H1 (cell line): ENCODE measurements around the gene DDX51. TPM values are rescaled to one million over a fixed set of nuclear protein-coding genes. Genes with fewer than 3 reads are reported as not detected.

Source experiments
- CTCF ChIA-PET: fragments of 300-600 bp; sonication (Branson Sonifier 250); formaldehyde crosslinking; loops from one replicate; lab custom pipeline; 2021; ENCODE audit not compliant: partially characterized antibody; lab: Charles Lee
- POLR2A ChIA-PET: fragments of 300-600 bp; sonication (Branson Sonifier 250); formaldehyde crosslinking; loops from one replicate; lab custom pipeline; 2021; ENCODE audit warnings: inconsistent platforms; ENCODE audit not compliant: partially characterized antibody; lab: Charles Lee
- DNase-seq, 2 experiments: peaks; one replicate each; pipeline versions ENCODE4 v3.0.0 to v3.0.0-alpha.2; 2010 to 2022; ENCODE audit warnings: low spot score in 2 of 2, low read depth in 1 of 2, mixed read lengths in 1 of 2
- FAIRE-seq: peaks from 2 replicates; lab custom pipeline; 2011; peaks lifted over from hg19 to GRCh38; lab: Jason Lieb, UNC
- H2AFZ ChIP-seq: 2 replicates; pipeline ENCODE4 v1.8.1; 2012; ENCODE audit warnings: low read length, inconsistent platforms
- H2AK5ac ChIP-seq: 2 replicates; pipeline ENCODE4 v1.6.1; 2013; ENCODE audit warnings: low read depth, low read length
- H2BK120ac ChIP-seq: replicated peaks from 2 replicates; pipeline ENCODE3; 2013; ENCODE audit warnings: low read depth, low read length, inconsistent platforms
- H2BK12ac ChIP-seq: 2 replicates; pipeline ENCODE4 v1.6.1; 2013; ENCODE audit warnings: low read depth, low read length
- H2BK15ac ChIP-seq: 2 replicates; pipeline ENCODE4 v1.6.1; 2013; ENCODE audit warnings: low read length
- H2BK20ac ChIP-seq: 2 replicates; pipeline ENCODE4 v1.6.1; 2013; ENCODE audit warnings: low read length
- H2BK5ac ChIP-seq: 2 replicates; pipeline ENCODE4 v1.6.1; 2013; ENCODE audit warnings: low read depth, low read length
- H3K14ac ChIP-seq: 2 replicates; pipeline ENCODE4 v1.6.1; 2013; ENCODE audit warnings: inconsistent platforms; ENCODE audit not compliant: insufficient read length
- H3K18ac ChIP-seq: 2 replicates; pipeline ENCODE4 v1.6.1; 2013; ENCODE audit warnings: low read length; ENCODE audit errors: extremely low read depth
- H3K23ac ChIP-seq: 2 replicates; pipeline ENCODE4 v1.6.1; 2013; ENCODE audit warnings: inconsistent platforms; ENCODE audit not compliant: insufficient read length
- H3K23me2 ChIP-seq: 2 replicates; pipeline ENCODE4 v1.6.1; 2013; ENCODE audit warnings: low read depth, low read length
- H3K27ac ChIP-seq: 2 replicates; pipeline ENCODE4 v1.6.1; 2011; ENCODE audit warnings: low read depth, low read length, inconsistent platforms
- H3K27me3 ChIP-seq, 4 experiments: replicated peaks in 1 of 4; 1 replicate in 1 of 4; 2 replicates in 3 of 4; pipeline versions ENCODE4 v1.6.1 to v1.8.1; 2011 to 2013; ENCODE audit warnings: low read length in 3 of 4, mild to moderate bottlenecking in 3 of 4, inconsistent platforms in 2 of 4, mixed read lengths in 2 of 4, moderate library complexity in 1 of 4; ENCODE audit not compliant: control insufficient read depth in 3 of 4, insufficient read depth in 3 of 4; ENCODE audit errors: extremely low read depth in 1 of 4
- H3K36me3 ChIP-seq, 4 experiments: 2 replicates each; pipeline versions ENCODE4 v1.6.1 to v1.8.1; 2011 to 2013; ENCODE audit warnings: mild to moderate bottlenecking in 4 of 4, low read length in 3 of 4, moderate library complexity in 2 of 4, control low read depth in 1 of 4, inconsistent platforms in 1 of 4; ENCODE audit not compliant: insufficient read depth in 4 of 4, control insufficient read depth in 2 of 4
- H3K4ac ChIP-seq: replicated peaks from 2 replicates; pipeline ENCODE3; 2013; ENCODE audit warnings: low read length, low read depth, mixed read lengths, inconsistent platforms; ENCODE audit not compliant: insufficient read length
- H3K4me1 ChIP-seq, 4 experiments: replicated peaks in 1 of 4; 1 replicate in 1 of 4; 2 replicates in 3 of 4; pipeline versions ENCODE4 v1.6.1 to v1.8.1; 2011 to 2013; ENCODE audit warnings: low read length in 3 of 4, inconsistent platforms in 2 of 4, mixed read lengths in 1 of 4; ENCODE audit not compliant: insufficient read depth in 4 of 4, control insufficient read depth in 3 of 4
- H3K4me2 ChIP-seq, 2 experiments: 2 replicates each; pipeline versions ENCODE4 v1.6.1 to v1.8.1; 2011 to 2013; ENCODE audit warnings: low read depth in 2 of 2, low read length in 2 of 2, control low read depth in 1 of 2, inconsistent platforms in 1 of 2, mild to moderate bottlenecking in 1 of 2; ENCODE audit not compliant: insufficient read depth in 1 of 2
- H3K4me3 ChIP-seq, 4 experiments: fragments of 200-600, 300-600 bp in 1 of 4; sonication (generic), shearing (Covaris generic), sonication (Bioruptor Twin) in 1 of 4; 2 replicates each; pipeline versions ENCODE4 v1.5.1 to v1.8.1; 2011 to 2016; ENCODE audit warnings: low read length in 4 of 4, low read depth in 3 of 4, control low read depth in 2 of 4, inconsistent platforms in 2 of 4, mild to moderate bottlenecking in 2 of 4, mixed read lengths in 1 of 4, moderate library complexity in 1 of 4; ENCODE audit not compliant: insufficient read depth in 2 of 4; ENCODE audit errors: extremely low read depth in 1 of 4
- H3K56ac ChIP-seq: replicated peaks from 2 replicates; pipeline ENCODE3; 2013; ENCODE audit warnings: low read depth, mild to moderate bottlenecking, mixed read lengths, low read length, inconsistent platforms; ENCODE audit not compliant: insufficient read length
- H3K79me1 ChIP-seq: 2 replicates; pipeline ENCODE4 v1.6.1; 2013; ENCODE audit warnings: low read depth, low read length, control low read depth
- H3K79me2 ChIP-seq, 2 experiments: 2 replicates each; pipeline versions ENCODE4 v1.6.1 to v1.8.1; 2012 to 2013; ENCODE audit warnings: low read length in 2 of 2, mild to moderate bottlenecking in 2 of 2, inconsistent platforms in 1 of 2; ENCODE audit not compliant: insufficient read depth in 2 of 2, control insufficient read depth in 1 of 2
- H3K9ac ChIP-seq, 4 experiments: replicated peaks in 1 of 4; 1 replicate in 1 of 4; 2 replicates in 3 of 4; pipeline versions ENCODE4 v1.6.1 to v1.8.1; 2011 to 2013; ENCODE audit warnings: low read depth in 3 of 4, low read length in 3 of 4, control low read depth in 2 of 4, mild to moderate bottlenecking in 2 of 4, moderate library complexity in 2 of 4, inconsistent platforms in 1 of 4; ENCODE audit errors: extremely low read depth in 1 of 4
- H3K9me3 ChIP-seq, 2 experiments: 2 replicates each; pipeline versions ENCODE4 v1.6.1 to v1.8.1; 2012 to 2013; ENCODE audit warnings: mild to moderate bottlenecking in 2 of 2, moderate library complexity in 2 of 2, control low read depth in 1 of 2, inconsistent platforms in 1 of 2, low read depth in 1 of 2, low read length in 1 of 2, mixed read lengths in 1 of 2; ENCODE audit not compliant: insufficient read depth in 2 of 2
- H4K20me1 ChIP-seq, 2 experiments: replicated peaks in 1 of 2; 2 replicates each; pipeline versions ENCODE3 to v1.8.1; 2011 to 2013; ENCODE audit warnings: inconsistent platforms in 2 of 2, low read length in 2 of 2, mild to moderate bottlenecking in 1 of 2; ENCODE audit not compliant: insufficient read depth in 2 of 2, control insufficient read depth in 1 of 2
- H4K5ac ChIP-seq: 2 replicates; pipeline ENCODE4 v1.6.1; 2013; ENCODE audit warnings: low read length, low read depth, mixed read lengths, inconsistent platforms; ENCODE audit not compliant: insufficient read length
- H4K8ac ChIP-seq: 2 replicates; pipeline ENCODE4 v1.8.0; 2013; ENCODE audit warnings: mild to moderate bottlenecking, moderate library complexity, low read length, inconsistent platforms; ENCODE audit not compliant: insufficient read depth; ENCODE audit errors: extremely low read depth
- H4K91ac ChIP-seq: replicated peaks from 2 replicates; pipeline ENCODE3; 2013; ENCODE audit warnings: low read length, mixed read lengths, inconsistent platforms; ENCODE audit not compliant: insufficient read length
- BACH1 ChIP-seq: IDR thresholded peaks from 2 replicates; pipeline ENCODE4 v1.6.1; 2012; ENCODE audit warnings: low read length, improper control_type of control experiment
- CBX5 ChIP-seq: fragments of 300-800, 300-1000 bp; sonication (generic); IDR thresholded peaks from 2 replicates; pipeline ENCODE4 v1.7.1; 2016; ENCODE audit warnings: antibody characterized with exemption, low read length, low read depth
- CTCF ChIP-seq, 3 experiments: IDR thresholded peaks; 1 replicate in 2 of 3; 2 replicates in 1 of 3; pipeline versions ENCODE4 v1.5.1 to v1.6.1; 2011; ENCODE audit warnings: low read length in 3 of 3, mild to moderate bottlenecking in 3 of 3, inconsistent platforms in 2 of 3, low read depth in 1 of 3, moderate library complexity in 1 of 3; ENCODE audit not compliant: insufficient read depth in 1 of 3; ENCODE audit errors: control extremely low read depth in 1 of 3
- EGR1 ChIP-seq: IDR thresholded peaks from 2 replicates; pipeline ENCODE4 v1.6.1; 2011; ENCODE audit warnings: low read depth, low read length, borderline replicate concordance
- GTF2F1 ChIP-seq: IDR thresholded peaks from 2 replicates; pipeline ENCODE4 v1.6.1; 2012; ENCODE audit warnings: low read depth, low read length, improper control_type of control experiment, borderline replicate concordance
- HDAC2 ChIP-seq, 2 experiments: fragments of 300-600 bp in 1 of 2; sonication (generic) in 1 of 2; IDR thresholded peaks; 2 replicates each; pipeline ENCODE4 v1.6.1; 2011 to 2012; ENCODE audit warnings: low read depth in 2 of 2, low read length in 2 of 2, mild to moderate bottlenecking in 2 of 2, moderate library complexity in 2 of 2, borderline replicate concordance in 1 of 2, inconsistent platforms in 1 of 2
- PHF8 ChIP-seq: fragments of 200-600 bp; sonication (generic); conservative IDR thresholded peaks from 2 replicates; pipeline ENCODE4 v1.7.1; 2012; ENCODE audit warnings: low read depth, mild to moderate bottlenecking, inconsistent platforms, low read length, moderate library complexity
- SP2 ChIP-seq: IDR thresholded peaks from 2 replicates; pipeline ENCODE4 v1.6.1; 2012; ENCODE audit warnings: mild to moderate bottlenecking, low read length, inconsistent platforms
- WGBS, 2 experiments: shearing (Covaris generic) in 1 of 2; methylation state at CpG; one replicate each; pipeline versions ENCODE4 v1.1.6 to v1.1.7; 2013 to 2015; ENCODE audit warnings: low lambda C conversion rate in 2 of 2, mixed read lengths in 2 of 2, inconsistent platforms in 1 of 2, low coverage in 1 of 2, missing lambda C conversion rate in 1 of 2; ENCODE audit not compliant: insufficient replicate concordance in 2 of 2, insufficient coverage in 1 of 2, insufficient read length in 1 of 2; ENCODE audit errors: extremely low coverage in 1 of 2, missing lambda C conversion rate in 1 of 2; 5-methylcytosine and 5-hydroxymethylcytosine counted together
- polyA plus RNA-seq, 7 experiments: library from polyadenylated mRNA; depleted of rRNA in 3 of 7; stranded (reverse) in 5 of 7; unstranded in 2 of 7; fragments of >200 nt in 5 of 7; fragments of 200-250 nt in 2 of 7; gene quantifications; 1 replicate in 5 of 7; 2 replicates in 1 of 7; 4 replicates in 1 of 7; pipeline versions ENCODE4 v1.2.1 to v1.2.3, GENCODE V29; 2011 to 2013; ENCODE audit warnings: missing spikeins in 2 of 7, mixed read lengths in 2 of 7
- total RNA-seq: library from RNA; stranded (reverse); fragmentation: NEBNext Ultra II Directional; extraction: Animal tissue kit (Norgen Biotek cat#: 25700); gene quantifications from 2 replicates; pipeline ENCODE4 v1.2.1, GENCODE V29; 2021

The DDX51 gene
- total and polyA plus RNA-seq, 2 of the 8 experiments (the other 6 are each of a cell fraction or from before 2014, with no cell fraction given) = 11.2 to 24.4 TPM

DNA sequence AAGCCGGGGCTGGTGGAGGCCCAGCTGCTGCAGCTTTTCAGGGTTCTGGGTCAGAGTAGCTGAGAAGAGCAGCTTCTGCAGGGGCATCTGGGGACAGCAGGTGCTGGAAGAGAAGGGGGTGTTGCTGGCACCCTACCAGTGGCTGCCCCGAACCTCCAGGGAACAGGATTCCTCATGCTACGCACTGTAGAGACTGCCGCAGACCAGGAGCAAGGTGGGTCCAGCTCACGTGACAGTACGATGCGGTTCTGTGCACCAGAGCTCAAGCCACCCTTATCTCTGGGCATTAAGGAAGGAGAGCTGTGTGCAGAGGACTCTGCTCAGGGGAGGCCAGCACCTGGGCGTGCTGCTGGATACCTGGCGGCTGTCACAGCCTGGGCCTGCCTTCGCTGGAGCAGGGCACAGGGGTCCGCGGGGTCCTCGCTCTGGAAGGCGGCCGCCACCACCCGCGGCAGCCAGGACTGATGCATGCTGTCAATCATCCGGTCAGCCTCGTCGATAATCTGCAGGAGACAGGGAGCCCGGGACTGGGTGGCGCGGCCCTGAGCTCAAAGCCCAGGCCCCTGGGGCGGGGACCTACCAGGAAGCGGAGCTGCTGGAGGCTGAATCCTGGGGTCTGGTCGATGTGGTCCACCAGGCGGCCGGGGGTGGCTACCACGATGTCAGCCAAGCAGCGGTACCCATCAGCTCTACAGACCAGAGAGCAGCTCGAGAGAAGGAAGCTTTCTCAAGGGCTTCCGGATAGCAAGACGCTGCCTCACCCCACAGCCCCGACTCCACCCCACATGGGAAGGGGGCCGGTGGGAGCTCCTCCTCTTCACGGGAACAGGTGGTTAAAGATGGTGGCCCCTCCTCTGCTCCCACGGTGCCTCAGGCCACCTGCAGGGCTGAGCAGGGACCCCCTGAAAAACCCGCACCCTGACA is 2.9 kb downstream of the DDX51 start:
- Histone ChIP-seq H2BK20ac (no peak overlapping the region), H3K4me1 (peaks cover 0 to 15% (median 4%) of the 10 kb centered on the region in 4 experiments; a peak in 5 of 7 replicates), H3K18ac (no peak overlapping the region), H3K4me3 (no peak overlapping the region), H2BK120ac (no peak overlapping the region), H3K56ac (no peak overlapping the region), H3K4ac (no peak overlapping the region), H3K9me3 (no peaks in the 10 kb centered on the region), H2AFZ (no peak overlapping the region), H2BK12ac (no peak overlapping the region), H4K20me1 (peaks cover 11 to 22% of the 10 kb centered on the region in 2 experiments), H3K14ac (no peak overlapping the region), H4K91ac (no peak overlapping the region), H3K79me2 (peaks cover 4 to 34% of the 10 kb centered on the region in 2 experiments; a peak in 3 of 4 replicates), H3K79me1 (peaks cover 24% of the 10 kb centered on the region), H3K9ac (no peak overlapping the region), H4K5ac (no peak overlapping the region), H4K8ac (no peak overlapping the region), H3K36me3 (peaks cover 12 to 34% (median 27%) of the 10 kb centered on the region in 4 experiments; a peak in 6 of 8 replicates), H3K27me3 (peaks cover 0 to 4% (median 1%) of the 10 kb centered on the region in 4 experiments; a peak in 2 of 7 replicates), H3K4me2 (no peak overlapping the region), H3K27ac (no peak overlapping the region), H3K23me2 (peaks cover 13% of the 10 kb centered on the region; the same call in 1 of the 2 replicates), H2BK15ac (no peak overlapping the region), H2AK5ac (no peak overlapping the region), H3K23ac (no peak overlapping the region), H2BK5ac (no peak overlapping the region)
- POLR2A ChIA-PET = interaction anchor here (0.8 to 2.8 kb wide), 3 partner anchors 14 to 113 kb away, joined by 3 to 9 read pairs (median 3); no protein-coding TSS in a partner anchor
- FAIRE-seq (no peak), DNase-seq (no peak)
- CTCF ChIA-PET = interaction anchor here (1.0 to 2.0 kb wide), 4 partner anchors 7 to 60 kb away, joined by 3 to 6 read pairs (median 4); no protein-coding TSS in a partner anchor
- 90% methylated on average over 27 of the region's 38 CpGs; no CpG with 5 or more reads in 1 of the 2 experiments for WGBS, 2 experiments
- TF ChIP-seq EGR1 (no peak), SP2 (no peak), GTF2F1 (no peak), PHF8 (no peak), HDAC2 (IDR thresholded peaks at IDR 0.05; ENCODE audit: borderline replicate concordance in 1 of 2, low read depth in 2 of 2, low read length in 2 of 2) (no peak), CTCF (IDR thresholded peaks at IDR 0.05; ENCODE audit: control extremely low read depth in 1 of 3, insufficient read depth in 1 of 3, low read depth in 1 of 3, low read length in 3 of 3) (no peak), BACH1 (no peak), CBX5 (no peak)
